SK-N-SH (cell line): ENCODE results near the gene BTLA. TPM values are rescaled to one million over a fixed set of nuclear protein-coding genes. Genes with fewer than 3 reads are reported as not detected.
A peak's percentile ranks its signal among the peaks of the same experiment; 100 is the strongest.

Experiments
- CTCF ChIA-PET: fragments of 300-600, 350-600 bp; formaldehyde crosslinking; extraction: SDS; loops from one replicate; lab custom pipeline; 2021; lab: Yijun Ruan, JAX
- POLR2A ChIA-PET: fragments of 350-600 bp; sonication (Branson Sonifier 250); formaldehyde crosslinking; extraction: SDS; loops from one replicate; lab custom pipeline; 2020; ENCODE audit warnings: antibody characterized with exemption, inconsistent platforms; lab: Yijun Ruan, JAX
- DNase-seq: peaks from one replicate; pipeline ENCODE4 v3.0.0; 2012
- H2AFZ ChIP-seq: fragments of 200-600 bp; sonication (generic); 2 replicates; pipeline ENCODE4 v1.8.1; 2016; ENCODE audit warnings: antibody characterized with exemption, mild to moderate bottlenecking, low read depth
- H3F3A ChIP-seq: fragments of 200-600 bp; sonication (generic); replicated peaks from 2 replicates; pipeline ENCODE3; 2016; ENCODE audit warnings: antibody characterized with exemption, mild to moderate bottlenecking; ENCODE audit not compliant: insufficient read depth
- H3K27ac ChIP-seq, 2 experiments: fragments of 200-500 bp in 1 of 2; fragments of 200-600 bp in 1 of 2; sonication (Bioruptor generic) in 1 of 2; sonication (generic), shearing (Covaris generic) in 1 of 2; 2 replicates each; pipeline versions ENCODE4 v1.5.1 to v1.6.1; 2014 to 2016; ENCODE audit warnings: low read depth in 2 of 2, inconsistent platforms in 1 of 2, low read length in 1 of 2, mild to moderate bottlenecking in 1 of 2, mixed read lengths in 1 of 2
- H3K27me3 ChIP-seq: fragments of 200-600 bp; sonication (generic), shearing (Covaris generic); 2 replicates; pipeline ENCODE4 v1.6.1; 2016; ENCODE audit warnings: mixed run types; ENCODE audit not compliant: insufficient read depth
- H3K36me3 ChIP-seq, 2 experiments: fragments of 200-500 bp in 1 of 2; fragments of 200-600 bp in 1 of 2; sonication (Bioruptor generic) in 1 of 2; sonication (generic) in 1 of 2; replicated peaks in 1 of 2; 2 replicates each; pipeline versions ENCODE3 to v1.5.1; 2014 to 2016; ENCODE audit warnings: low read length in 1 of 2, mild to moderate bottlenecking in 1 of 2; ENCODE audit not compliant: insufficient read depth in 2 of 2, control insufficient read depth in 1 of 2
- H3K4me1 ChIP-seq, 2 experiments: fragments of 200-500 bp in 1 of 2; fragments of 200-600 bp in 1 of 2; sonication (Bioruptor generic) in 1 of 2; sonication (generic), shearing (Covaris generic) in 1 of 2; 2 replicates each; pipeline versions ENCODE4 v1.5.1 to v1.6.1; 2014 to 2016; ENCODE audit warnings: low read depth in 1 of 2, low read length in 1 of 2, mixed run types in 1 of 2; ENCODE audit not compliant: insufficient read depth in 2 of 2, control insufficient read depth in 1 of 2
- H3K4me2 ChIP-seq: fragments of 200-600 bp; sonication (generic), shearing (Covaris generic); 2 replicates; pipeline ENCODE4 v1.6.1; 2017; ENCODE audit warnings: mixed run types
- H3K4me3 ChIP-seq, 2 experiments: fragments of 200-500 bp in 1 of 2; fragments of 200-600 bp in 1 of 2; sonication (Bioruptor generic) in 1 of 2; sonication (generic), shearing (Covaris generic) in 1 of 2; 2 replicates each; pipeline versions ENCODE4 v1.5.1 to v1.8.1; 2014 to 2016; ENCODE audit warnings: low read depth in 2 of 2, inconsistent platforms in 1 of 2, low read length in 1 of 2, mild to moderate bottlenecking in 1 of 2, mixed read lengths in 1 of 2, moderate library complexity in 1 of 2
- H3K79me2 ChIP-seq: fragments of 200-600 bp; sonication (generic); 2 replicates; pipeline ENCODE4 v1.8.1; 2017; ENCODE audit warnings: mild to moderate bottlenecking; ENCODE audit not compliant: insufficient read depth
- H3K9ac ChIP-seq: fragments of 200-600 bp; sonication (generic); 2 replicates; pipeline ENCODE4 v1.6.1; 2017; ENCODE audit warnings: mixed run types
- H3K9me2 ChIP-seq: fragments of 200-600 bp; sonication (generic); 2 replicates; pipeline ENCODE4 v1.6.1; 2017; ENCODE audit warnings: mixed run types
- H3K9me3 ChIP-seq: fragments of 200-600 bp; sonication (generic); 2 replicates; pipeline ENCODE4 v1.6.1; 2017; ENCODE audit warnings: mixed run types, mild to moderate bottlenecking, moderate library complexity
- H4K20me1 ChIP-seq: fragments of 200-600 bp; sonication (generic); 2 replicates; pipeline ENCODE4 v1.6.1; 2017; ENCODE audit warnings: mild to moderate bottlenecking, mixed run types; ENCODE audit not compliant: insufficient read depth
- EP300 ChIP-seq, 2 experiments: IDR thresholded peaks; 2 replicates each; pipeline versions ENCODE4 v1.4.0 to v1.6.1; 2012; ENCODE audit warnings: borderline replicate concordance in 1 of 2, low read depth in 1 of 2, low read length in 1 of 2
- FOSL2 ChIP-seq: IDR thresholded peaks from 2 replicates; pipeline ENCODE4 v1.4.0; 2012; ENCODE audit warnings: low read depth, mild to moderate bottlenecking, moderate library complexity, borderline replicate concordance
- GABPA ChIP-seq: IDR thresholded peaks from 2 replicates; pipeline ENCODE4 v1.4.0; 2012; ENCODE audit warnings: low read depth, mild to moderate bottlenecking
- JUND ChIP-seq: IDR thresholded peaks from 2 replicates; pipeline ENCODE4 v1.4.0; 2012
- MEF2A ChIP-seq: IDR thresholded peaks from 2 replicates; pipeline ENCODE4 v1.4.0; 2012; ENCODE audit warnings: low read depth, borderline replicate concordance
- MXI1 ChIP-seq: IDR thresholded peaks from 2 replicates; pipeline ENCODE4 v1.6.1; 2012; ENCODE audit warnings: mild to moderate bottlenecking, low read depth, low read length, improper control_type of control experiment
- NFIC ChIP-seq: IDR thresholded peaks from 2 replicates; pipeline ENCODE4 v1.4.0; 2012; ENCODE audit warnings: borderline replicate concordance
- RAD21 ChIP-seq: IDR thresholded peaks from 2 replicates; pipeline ENCODE4 v1.6.1; 2012; ENCODE audit warnings: mild to moderate bottlenecking, low read length
- RCOR1 ChIP-seq: fragments of 150-350 bp; IDR thresholded peaks from 2 replicates; pipeline ENCODE4 v1.6.1; 2017; ENCODE audit warnings: antibody characterized with exemption, low read length
- REST ChIP-seq: IDR thresholded peaks from 2 replicates; pipeline ENCODE4 v1.6.1; 2012; ENCODE audit warnings: mild to moderate bottlenecking, low read depth, low read length, moderate library complexity
- SMC3 ChIP-seq: IDR thresholded peaks from 2 replicates; pipeline ENCODE4 v1.6.1; 2012; ENCODE audit warnings: low read depth, low read length, improper control_type of control experiment
- TCF12 ChIP-seq: IDR thresholded peaks from 2 replicates; pipeline ENCODE4 v1.4.0; 2012
- TEAD4 ChIP-seq: IDR thresholded peaks from 2 replicates; pipeline ENCODE4 v1.4.0; 2012; ENCODE audit warnings: mild to moderate bottlenecking, borderline replicate concordance; ENCODE audit not compliant: insufficient read depth
- WGBS: methylation state at CpG from one replicate; pipeline ENCODE4 v1.1.6; 2017; ENCODE audit warnings: low lambda C conversion rate; 5-methylcytosine and 5-hydroxymethylcytosine counted together
- polyA plus RNA-seq, 3 experiments: library from polyadenylated mRNA; depleted of rRNA; stranded (reverse); fragments of >200 nt; gene quantifications; 2 replicates each; pipeline ENCODE4 v1.2.3, GENCODE V29; 2012
- TF ChIP-seq, protein P1 (sequence below): fragments of 150-350 bp; IDR thresholded peaks from 2 replicates; pipeline ENCODE4 v1.6.1; 2017; ENCODE audit warnings: antibody characterized with exemption, low read length, low read depth, borderline replicate concordance
- TF ChIP-seq, protein P2 (sequence below): fragments of 200-600 bp; sonication (generic); IDR thresholded peaks from 2 replicates; pipeline ENCODE4 v1.6.1; 2017; ENCODE audit warnings: antibody characterized with exemption, mild to moderate bottlenecking, moderate library complexity

The BTLA gene
- polyA plus RNA-seq, 1 of the 3 experiments (the other 2 are of a cell fraction) = not detected

DNA sequence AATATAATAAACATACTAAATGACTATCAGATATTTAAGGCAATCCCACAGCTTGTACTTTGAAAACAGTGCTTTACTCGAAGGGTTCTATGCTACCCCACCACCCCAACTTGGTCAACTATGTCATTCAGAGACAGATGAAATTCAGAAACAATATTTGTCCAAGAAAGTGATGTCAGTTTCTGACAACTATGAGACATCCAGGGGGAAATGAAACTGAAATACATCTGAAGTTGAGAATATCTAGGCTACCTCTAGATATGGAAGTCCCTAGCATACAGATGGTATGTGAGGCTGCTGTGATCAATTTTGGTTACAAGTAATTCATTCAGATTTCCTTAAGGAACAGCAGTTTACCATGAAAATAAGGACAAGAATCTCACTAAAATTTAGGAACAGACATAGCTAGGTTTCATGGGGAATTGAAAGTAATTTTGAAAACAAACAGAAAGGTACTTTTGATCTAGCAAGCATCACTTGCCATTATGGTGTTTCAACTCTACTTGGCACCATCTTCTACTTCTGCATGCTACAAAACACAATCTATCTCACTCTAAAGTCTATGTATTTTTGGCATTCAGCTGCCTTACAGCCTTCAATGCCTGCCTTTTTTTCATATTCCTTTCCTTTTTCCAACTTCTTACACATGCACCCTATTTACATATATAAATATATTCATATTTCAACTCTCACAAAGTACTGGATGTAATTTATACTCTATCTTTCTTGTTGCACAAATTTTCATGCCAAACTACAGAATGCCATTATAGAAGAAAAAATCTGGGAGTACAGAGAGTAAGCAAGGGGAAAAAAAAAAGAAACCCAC is 40.8 kb upstream of the BTLA start:
- no peak for DNase-seq
- Histone ChIP-seq H3K4me2 (no peak overlapping the region), H3K9me3 (no peaks in the 10 kb centered on the region), H4K20me1 (no peaks in the 10 kb centered on the region), H3K27me3 (no peaks in the 10 kb centered on the region)
- TF ChIP-seq GABPA (no peak), RCOR1 (no peak), SMC3 (no peak), TEAD4 (no peak), FOSL2 (no peak), NFIC (no peak), JUND (no peak)
- TF ChIP-seq, protein P1, sequence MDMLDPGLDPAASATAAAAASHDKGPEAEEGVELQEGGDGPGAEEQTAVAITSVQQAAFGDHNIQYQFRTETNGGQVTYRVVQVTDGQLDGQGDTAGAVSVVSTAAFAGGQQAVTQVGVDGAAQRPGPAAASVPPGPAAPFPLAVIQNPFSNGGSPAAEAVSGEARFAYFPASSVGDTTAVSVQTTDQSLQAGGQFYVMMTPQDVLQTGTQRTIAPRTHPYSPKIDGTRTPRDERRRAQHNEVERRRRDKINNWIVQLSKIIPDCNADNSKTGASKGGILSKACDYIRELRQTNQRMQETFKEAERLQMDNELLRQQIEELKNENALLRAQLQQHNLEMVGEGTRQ = no peak
- TF ChIP-seq, all 33 proteins: peak for 0
- Histone ChIP-seq H3K36me3 (peaks cover 50 to 78% of the 10 kb centered on the region in 2 experiments), H3K9me2 (no peaks in the 10 kb centered on the region; the same call in 1 of the 2 replicates), H3K79me2 (peaks cover 4% of the 10 kb centered on the region; the same call in 1 of the 2 replicates), H2AFZ (no peak overlapping the region), H3K9ac (no peak overlapping the region), H3K4me3 (no peak overlapping the region), H3F3A (peaks cover 9% of the 10 kb centered on the region), H3K27ac (no peak overlapping the region), H3K4me1 (no peaks in the 10 kb centered on the region)
- ChIA-PET CTCF (interaction anchor here (0.7 to 4.0 kb wide), 3 partner anchors 9 to 247 kb away, joined by 3 to 14 read pairs (median 3); partner anchors contain the start of gene SLC9C1), POLR2A (no interaction called here)
- WGBS = 100% methylated on average over 1 of the region's 1 CpG

DNA sequence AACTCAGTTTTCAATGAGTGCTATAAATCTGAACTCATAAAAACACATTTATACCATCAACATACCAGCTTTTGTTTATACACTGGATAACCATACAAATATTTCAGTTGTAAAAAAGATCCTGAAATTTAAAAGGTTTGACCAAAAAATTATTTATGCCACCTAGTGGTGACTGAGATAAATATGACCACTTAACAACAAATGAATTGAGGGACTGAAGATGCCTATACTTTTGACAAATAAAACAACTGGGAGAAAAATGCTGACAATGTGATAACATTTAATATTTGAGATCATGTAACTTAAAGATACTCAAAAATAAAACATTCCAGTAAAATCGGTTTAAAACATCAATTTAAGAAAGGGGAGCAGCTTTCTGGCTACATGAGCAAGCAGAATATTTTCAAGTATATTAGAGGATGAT is 32.1 kb upstream of the BTLA start:
- H3K36me3 ChIP-seq = peaks cover 52 to 67% of the 10 kb centered on the region in 2 experiments
- no peak overlapping the region for H3K9ac ChIP-seq
- no peaks in the 10 kb centered on the region for H3K27me3 ChIP-seq
- POLR2A ChIA-PET = no interaction called here
- no peaks in the 10 kb centered on the region for H3K9me3 ChIP-seq
- 0% methylated on average over 1 of the region's 1 CpG for WGBS
- H2AFZ ChIP-seq = no peak overlapping the region
- CTCF ChIA-PET = interaction anchor here (0.7 to 1.6 kb wide), 29 partner anchors 8 to 425 kb away, joined by 3 to 22 read pairs (median 4); partner anchors contain the start of genes ATG3, CD200, SLC35A5 and SLC9C1
- no peaks in the 10 kb centered on the region for H3K4me1 ChIP-seq
- no peaks in the 10 kb centered on the region for H4K20me1 ChIP-seq
- no peak overlapping the region for H3K27ac ChIP-seq
- H3K79me2 ChIP-seq = no peaks in the 10 kb centered on the region
- no peaks in the 10 kb centered on the region for H3K9me2 ChIP-seq
- H3K4me2 ChIP-seq = no peak overlapping the region
- no peak overlapping the region for H3K4me3 ChIP-seq
- peak; percentile 27 for DNase-seq
- H3F3A ChIP-seq = peaks cover 4% of the 10 kb centered on the region
- TF ChIP-seq TEAD4 (no peak), RAD21 (peak; percentile 43), REST (no peak), MXI1 (no peak), SMC3 (peak; percentile 37; the same call in 1 of the 2 replicates), JUND (no peak), TCF12 (no peak), MEF2A (no peak), EP300 (IDR thresholded peaks at IDR 0.05; ENCODE audit: borderline replicate concordance in 1 of 2, low read depth in 1 of 2, low read length in 1 of 2) (no peak)
- TF ChIP-seq, protein P1 = no peak
- TF ChIP-seq, protein P2, sequence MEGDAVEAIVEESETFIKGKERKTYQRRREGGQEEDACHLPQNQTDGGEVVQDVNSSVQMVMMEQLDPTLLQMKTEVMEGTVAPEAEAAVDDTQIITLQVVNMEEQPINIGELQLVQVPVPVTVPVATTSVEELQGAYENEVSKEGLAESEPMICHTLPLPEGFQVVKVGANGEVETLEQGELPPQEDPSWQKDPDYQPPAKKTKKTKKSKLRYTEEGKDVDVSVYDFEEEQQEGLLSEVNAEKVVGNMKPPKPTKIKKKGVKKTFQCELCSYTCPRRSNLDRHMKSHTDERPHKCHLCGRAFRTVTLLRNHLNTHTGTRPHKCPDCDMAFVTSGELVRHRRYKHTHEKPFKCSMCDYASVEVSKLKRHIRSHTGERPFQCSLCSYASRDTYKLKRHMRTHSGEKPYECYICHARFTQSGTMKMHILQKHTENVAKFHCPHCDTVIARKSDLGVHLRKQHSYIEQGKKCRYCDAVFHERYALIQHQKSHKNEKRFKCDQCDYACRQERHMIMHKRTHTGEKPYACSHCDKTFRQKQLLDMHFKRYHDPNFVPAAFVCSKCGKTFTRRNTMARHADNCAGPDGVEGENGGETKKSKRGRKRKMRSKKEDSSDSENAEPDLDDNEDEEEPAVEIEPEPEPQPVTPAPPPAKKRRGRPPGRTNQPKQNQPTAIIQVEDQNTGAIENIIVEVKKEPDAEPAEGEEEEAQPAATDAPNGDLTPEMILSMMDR = peak; percentile 77
